GM12875 (cell line): Measurements from ENCODE around the gene PIWIL4.

ENCODE experiments used
- H3K4me3 ChIP-seq: one replicate; pipeline ENCODE4 v1.5.1; 2011; ENCODE audit warnings: low read depth, low read length, control low read depth
- CTCF ChIP-seq: IDR thresholded peaks from 2 replicates; pipeline ENCODE4 v1.5.1; 2011; ENCODE audit warnings: low read depth, mild to moderate bottlenecking, control low read depth, inconsistent platforms, low read length, moderate library complexity, borderline replicate concordance; ENCODE audit not compliant: insufficient read depth

The PIWIL4 gene

GRCh38 chr11:94567181-94567670, at the start of gene PIWIL4:
PIWIL4 (plus strand) TSS chr11:94567368; CDS start chr11:94567519, 151 bp downstream.
- no peak for TF ChIP-seq CTCF
- H3K4me3 ChIP-seq, result no peak within 1 kb of the TSS

- H3K4me3 ChIP-seq, result no peak overlapping the region
- TF ChIP-seq CTCF, result no peak
These were observed 48.9 kb upstream of the PIWIL4 start for GRCh38 chr11:94518300-94518699.

GRCh38 chr11:94519478-94520084, 47.6 kb upstream of the PIWIL4 start:
- no peak overlapping the region for H3K4me3 ChIP-seq
- TF ChIP-seq CTCF, result peak; percentile 17; the same call in 1 of the 2 replicates

- H3K4me3 ChIP-seq, result no peak overlapping the region
- peak; percentile 58 for TF ChIP-seq CTCF
These were observed 45.5 kb upstream of the PIWIL4 start for GRCh38 chr11:94521684-94522083.

- TF ChIP-seq CTCF, result no peak
- H3K4me3 ChIP-seq, result no peak overlapping the region
These were observed 42.8 kb upstream of the PIWIL4 start for GRCh38 chr11:94524341-94524740.

GRCh38 chr11:94525546-94526324, 41.4 kb upstream of the PIWIL4 start:
- H3K4me3 ChIP-seq, result no peak overlapping the region
- TF ChIP-seq CTCF, result no peak

- no peak for TF ChIP-seq CTCF
- H3K4me3 ChIP-seq, result no peak overlapping the region
These were observed 40.3 kb upstream of the PIWIL4 start for GRCh38 chr11:94526645-94527438.
